Body of pancreas (tissue), 4 donors: ENCODE measurements around the gene DNAJA4. TPM values are rescaled to one million over a fixed set of nuclear protein-coding genes. Genes with fewer than 3 reads are reported as not detected.

Source experiments
- ATAC-seq: fragments of 150-250 bp; one replicate; pipeline ENCODE4 v1.9.1; 2016
- DNase-seq, 4 donors: peaks; one replicate each; pipeline ENCODE4 v3.0.0-alpha.2; 2019
- H3K27ac ChIP-seq, 4 donors: fragments of 200-600 bp; sonication (generic); 1 replicate in 3 of 4; 2 replicates in 1 of 4; pipeline versions ENCODE4 v1.5.1 to v1.6.1; 2016 to 2019; ENCODE audit warnings: mild to moderate bottlenecking in 1 of 4, mixed read lengths in 1 of 4, moderate library complexity in 1 of 4
- H3K27me3 ChIP-seq, 2 donors: fragments of 200-600 bp; sonication (generic); one replicate each; pipeline ENCODE4 v1.6.0; 2016; ENCODE audit warnings: mild to moderate bottlenecking in 1 of 2
- H3K36me3 ChIP-seq, 2 donors: fragments of 200-600 bp; sonication (generic); replicated peaks in 1 of 2; 2 replicates each; pipeline ENCODE4 v1.5.1; 2016; ENCODE audit warnings: low read depth in 2 of 2; ENCODE audit not compliant: insufficient read depth in 1 of 2
- H3K4me1 ChIP-seq: fragments of 200-600 bp; sonication (generic); one replicate; pipeline ENCODE4 v1.6.0; 2016
- H3K4me3 ChIP-seq, 2 donors: fragments of 200-600 bp; sonication (generic); 1 replicate in 1 of 2; 2 replicates in 1 of 2; pipeline ENCODE4 v1.5.1; 2016 to 2019
- H3K9me3 ChIP-seq, 3 donors: fragments of 200-600 bp; sonication (generic); 1 replicate in 2 of 3; 2 replicates in 1 of 3; pipeline ENCODE4 v1.5.1; 2016
- CTCF ChIP-seq, 7 experiments: fragments of 450-650 bp in 4 of 7; fragments of 200-600 bp in 3 of 7; sonication (generic) in 3 of 7; IDR thresholded peaks; one replicate each; pipeline ENCODE4 v1.5.1; 2016 to 2019; ENCODE audit warnings: antibody characterized with exemption in 7 of 7
- POLR2A ChIP-seq, 3 donors: fragments of 450-650 bp; IDR thresholded peaks; one replicate each; pipeline ENCODE4 v1.6.1; 2016; ENCODE audit warnings: antibody characterized with exemption in 3 of 3, mild to moderate bottlenecking in 2 of 3
- WGBS, 2 donors: methylation state at CpG; one replicate each; pipeline ENCODE4 v1.1.5; 2017; 5-methylcytosine and 5-hydroxymethylcytosine counted together
- intact Hi-C: fragments of 100-400 bp; cut with DNase I; formaldehyde crosslinking; loops from one replicate; pipeline ENCODE4 v1.15.1; 2023
- total RNA-seq, 2 donors: library from RNA; depleted of rRNA; stranded (reverse); fragments of >200 nt; gene quantifications; one replicate each; pipeline ENCODE4 v1.1.0, GENCODE V29; 2016

Gene DNAJA4
- total RNA-seq, 2 donors from 2014 or later = 5.9 to 8.0 TPM

GRCh38 chr15:78272316-78272715, 8.0 kb downstream of the DNAJA4 start:
- H3K9me3 ChIP-seq = no peaks in the 10 kb centered on the region
- no peaks in the 10 kb centered on the region for H3K36me3 ChIP-seq
- intact Hi-C loops = no loop called here

GRCh38 chr15:78272776-78273175, 8.4 kb downstream of the DNAJA4 start:
- DNase-seq (no peak), ATAC-seq (no peak)
- Histone ChIP-seq H3K27ac (no peak overlapping the region), H3K4me3 (no peak overlapping the region), H3K27me3 (no peaks in the 10 kb centered on the region), H3K4me1 (no peaks in the 10 kb centered on the region), H3K36me3 (no peaks in the 10 kb centered on the region), H3K9me3 (no peaks in the 10 kb centered on the region)
- TF ChIP-seq CTCF (IDR thresholded peaks at IDR 0.05) = no peak
- no peak for TF ChIP-seq POLR2A (IDR thresholded peaks at IDR 0.05)
- intact Hi-C loops = no loop called here
- WGBS, 2 donors = 94 to 96% methylated on average over 3 of the region's 3 CpGs

More at GRCh38 chr15:78272316-78272715, 8.0 kb downstream of the DNAJA4 start:
- ATAC-seq = no peak
- Histone ChIP-seq H3K27me3 (no peaks in the 10 kb centered on the region), H3K4me3 (no peak overlapping the region), H3K4me1 (no peaks in the 10 kb centered on the region), H3K27ac (no peak overlapping the region)
- no peak for TF ChIP-seq CTCF (IDR thresholded peaks at IDR 0.05)
- no peak for TF ChIP-seq POLR2A (IDR thresholded peaks at IDR 0.05)
- no peak for DNase-seq
- 77 to 89% methylated on average over 1 to 2 of the region's 2 CpGs for WGBS, 2 donors

- no peak overlapping the region for H3K4me3 ChIP-seq
- H3K9me3 ChIP-seq = no peaks in the 10 kb centered on the region
- 80 to 97% methylated on average over 3 to 5 of the region's 5 CpGs for WGBS, 2 donors
- DNase-seq = no peak
- TF ChIP-seq POLR2A (IDR thresholded peaks at IDR 0.05) (no peak), CTCF (IDR thresholded peaks at IDR 0.05) (no peak)
- H3K27ac ChIP-seq = no peak overlapping the region
- no peaks in the 10 kb centered on the region for H3K36me3 ChIP-seq
- no peaks in the 10 kb centered on the region for H3K4me1 ChIP-seq
- no peaks in the 10 kb centered on the region for H3K27me3 ChIP-seq
- ATAC-seq = no peak
- intact Hi-C loops = no loop called here
Observed at GRCh38 chr15:78274994-78275393, 10.6 kb downstream of the DNAJA4 start.

DNA sequence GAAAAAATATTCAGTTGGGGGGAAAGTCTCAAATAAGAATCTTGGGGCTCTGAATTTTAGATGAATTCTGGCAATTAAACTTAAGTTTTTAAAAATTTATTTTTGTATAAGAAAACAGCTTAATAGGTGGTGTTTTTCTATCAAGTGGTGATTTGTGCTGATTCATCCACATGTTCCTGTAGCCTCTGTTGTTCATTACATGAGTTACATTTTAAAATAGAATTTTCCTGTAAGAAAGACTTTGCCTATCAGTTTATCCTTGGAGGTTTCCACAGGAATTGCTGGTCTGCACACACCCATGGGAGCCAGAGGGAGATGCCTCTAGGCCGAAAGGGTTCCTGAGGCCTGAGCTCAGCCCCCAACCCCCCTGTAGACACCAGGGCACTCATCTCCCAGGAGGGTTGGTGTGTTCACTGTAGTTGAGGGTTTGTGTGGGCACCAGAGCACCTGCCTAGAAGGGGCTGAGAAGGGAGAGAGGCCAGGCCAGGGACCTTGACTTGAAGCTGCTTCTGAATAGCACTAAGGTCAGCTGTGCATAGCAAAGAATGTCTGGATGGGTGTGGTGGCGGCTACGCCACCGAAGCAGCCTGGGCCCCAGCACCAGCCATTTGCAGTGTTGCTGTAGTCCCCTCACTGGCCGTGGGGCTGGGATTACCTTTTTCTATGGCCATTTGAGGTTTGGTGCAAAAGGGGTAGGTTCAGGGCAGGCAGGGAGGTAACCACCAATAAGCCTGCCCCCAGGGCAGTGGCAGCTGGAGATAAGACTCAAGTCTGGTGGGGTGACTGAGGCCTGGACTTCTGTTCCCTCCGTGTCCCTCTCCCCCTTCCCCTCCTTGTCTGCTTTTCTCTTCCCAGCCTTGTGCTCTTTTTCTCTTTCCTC, 11.9 kb downstream of the DNAJA4 start:
- intact Hi-C loops = no loop called here
- TF ChIP-seq POLR2A (IDR thresholded peaks at IDR 0.05) (no peak), CTCF (IDR thresholded peaks at IDR 0.05) (no peak)
- no peaks in the 10 kb centered on the region for H3K4me1 ChIP-seq
- DNase-seq = no peak
- H3K27me3 ChIP-seq = no peaks in the 10 kb centered on the region
- no peak overlapping the region for H3K27ac ChIP-seq
- no peak overlapping the region for H3K4me3 ChIP-seq
- no peaks in the 10 kb centered on the region for H3K9me3 ChIP-seq
- 84 to 92% methylated on average over 6 of the region's 6 CpGs for WGBS, 2 donors
- no peak for ATAC-seq
- H3K36me3 ChIP-seq = peaks cover 0 to under 1% of the 10 kb centered on the region in 2 donors
